ENCODE results near the gene LRRC66. TPM values are rescaled to one million over a fixed set of nuclear protein-coding genes. Genes with fewer than 3 reads are reported as not detected.

LRRC66 gene
- 2.0 TPM for polyA plus RNA-seq (ENCODE audit: insufficient read length)

- DNase-seq, result no peak
Observed at GRCh38 chr4:52019936-52020657, at the start of gene LRRC66. LRRC66 (minus strand) TSS chr4:52020363; CDS start chr4:52017613, 2,750 bp downstream.

- DNase-seq, result peak; percentile 9
Observed at GRCh38 chr4:52069571-52069970, 49.4 kb upstream of the LRRC66 start.

GRCh38 chr4:52059372-52059771 lies 39.2 kb upstream of the LRRC66 start:
- DNase-seq, result peak; percentile 62

- no peak for DNase-seq
Observed at GRCh38 chr4:52058275-52058674, 38.1 kb upstream of the LRRC66 start.

- DNase-seq, result no peak
Observed at GRCh38 chr4:52057196-52057595, 37.0 kb upstream of the LRRC66 start.

GRCh38 chr4:52054254-52054653 lies 34.1 kb upstream of the LRRC66 start:
- DNase-seq, result no peak

- DNase-seq, result peak; percentile 15
Observed at GRCh38 chr4:52052475-52052780, 32.3 kb upstream of the LRRC66 start.

- DNase-seq, result peak; percentile 76
Observed at GRCh38 chr4:52051615-52052474, 31.7 kb upstream of the LRRC66 start.

- peak; percentile 48 for DNase-seq
Observed at GRCh38 chr4:52051213-52051614, 31.1 kb upstream of the LRRC66 start, which contains the start of gene SPATA18. SPATA18 (plus strand) TSS chr4:52051304; CDS start chr4:52051705, 401 bp downstream.

GRCh38 chr4:52049266-52049665 lies 29.1 kb upstream of the LRRC66 start:
- DNase-seq, result no peak

- DNase-seq, result no peak
Observed at GRCh38 chr4:52045028-52045427, 24.9 kb upstream of the LRRC66 start.

- DNase-seq, result peak; percentile 68
Observed at GRCh38 chr4:52038103-52038912, 18.1 kb upstream of the LRRC66 start, which contains the start of gene SGCB. SGCB (minus strand) TSS chr4:52038299; CDS start chr4:52038259, 40 bp downstream.

GRCh38 chr4:52037689-52038102 lies 17.5 kb upstream of the LRRC66 start:
- peak; percentile 68 for DNase-seq

- peak; percentile 43 for DNase-seq
Observed at GRCh38 chr4:52036886-52037530, 16.8 kb upstream of the LRRC66 start.

GRCh38 chr4:52035190-52035589 lies 15.0 kb upstream of the LRRC66 start:
- DNase-seq, result no peak

GRCh38 chr4:52032005-52032404 lies 11.8 kb upstream of the LRRC66 start:
- DNase-seq, result no peak

GRCh38 chr4:52028970-52029369 lies 8.8 kb upstream of the LRRC66 start:
- no peak for DNase-seq

GRCh38 chr4:52017814-52018213 lies 2.3 kb downstream of the LRRC66 start:
- DNase-seq, result no peak

- DNase-seq, result no peak
Observed at GRCh38 chr4:52016981-52017380, 3.2 kb downstream of the LRRC66 start.

- DNase-seq, result no peak
Observed at GRCh38 chr4:52015366-52015765, 4.8 kb downstream of the LRRC66 start.

GRCh38 chr4:52014903-52015302 lies 5.3 kb downstream of the LRRC66 start:
- no peak for DNase-seq

GRCh38 chr4:52012651-52013050 lies 7.5 kb downstream of the LRRC66 start:
- no peak for DNase-seq
